SK-N-SH (cell line): ENCODE measurements around the gene HDAC4. TPM values are rescaled to one million over a fixed set of nuclear protein-coding genes. Genes with fewer than 3 reads are reported as not detected.

Experiments
- CTCF ChIA-PET: fragments of 300-600, 350-600 bp; formaldehyde crosslinking; extraction: SDS; loops from one replicate; lab custom pipeline; 2021; lab: Yijun Ruan, JAX
- POLR2A ChIA-PET: fragments of 350-600 bp; sonication (Branson Sonifier 250); formaldehyde crosslinking; extraction: SDS; loops from one replicate; lab custom pipeline; 2020; ENCODE audit warnings: antibody characterized with exemption, inconsistent platforms; lab: Yijun Ruan, JAX
- DNase-seq: peaks from one replicate; pipeline ENCODE4 v3.0.0; 2012
- H2AFZ ChIP-seq: fragments of 200-600 bp; sonication (generic); 2 replicates; pipeline ENCODE4 v1.8.1; 2016; ENCODE audit warnings: antibody characterized with exemption, mild to moderate bottlenecking, low read depth
- H3F3A ChIP-seq: fragments of 200-600 bp; sonication (generic); replicated peaks from 2 replicates; pipeline ENCODE3; 2016; ENCODE audit warnings: antibody characterized with exemption, mild to moderate bottlenecking; ENCODE audit not compliant: insufficient read depth
- H3K27ac ChIP-seq, 2 experiments: fragments of 200-500 bp in 1 of 2; fragments of 200-600 bp in 1 of 2; sonication (Bioruptor generic) in 1 of 2; sonication (generic), shearing (Covaris generic) in 1 of 2; 2 replicates each; pipeline versions ENCODE4 v1.5.1 to v1.6.1; 2014 to 2016; ENCODE audit warnings: low read depth in 2 of 2, inconsistent platforms in 1 of 2, low read length in 1 of 2, mild to moderate bottlenecking in 1 of 2, mixed read lengths in 1 of 2
- H3K27me3 ChIP-seq: fragments of 200-600 bp; sonication (generic), shearing (Covaris generic); 2 replicates; pipeline ENCODE4 v1.6.1; 2016; ENCODE audit warnings: mixed run types; ENCODE audit not compliant: insufficient read depth
- H3K36me3 ChIP-seq, 2 experiments: fragments of 200-500 bp in 1 of 2; fragments of 200-600 bp in 1 of 2; sonication (Bioruptor generic) in 1 of 2; sonication (generic) in 1 of 2; replicated peaks in 1 of 2; 2 replicates each; pipeline versions ENCODE3 to v1.5.1; 2014 to 2016; ENCODE audit warnings: low read length in 1 of 2, mild to moderate bottlenecking in 1 of 2; ENCODE audit not compliant: insufficient read depth in 2 of 2, control insufficient read depth in 1 of 2
- H3K4me1 ChIP-seq, 2 experiments: fragments of 200-500 bp in 1 of 2; fragments of 200-600 bp in 1 of 2; sonication (Bioruptor generic) in 1 of 2; sonication (generic), shearing (Covaris generic) in 1 of 2; 2 replicates each; pipeline versions ENCODE4 v1.5.1 to v1.6.1; 2014 to 2016; ENCODE audit warnings: low read depth in 1 of 2, low read length in 1 of 2, mixed run types in 1 of 2; ENCODE audit not compliant: insufficient read depth in 2 of 2, control insufficient read depth in 1 of 2
- H3K4me2 ChIP-seq: fragments of 200-600 bp; sonication (generic), shearing (Covaris generic); 2 replicates; pipeline ENCODE4 v1.6.1; 2017; ENCODE audit warnings: mixed run types
- H3K4me3 ChIP-seq, 2 experiments: fragments of 200-500 bp in 1 of 2; fragments of 200-600 bp in 1 of 2; sonication (Bioruptor generic) in 1 of 2; sonication (generic), shearing (Covaris generic) in 1 of 2; 2 replicates each; pipeline versions ENCODE4 v1.5.1 to v1.8.1; 2014 to 2016; ENCODE audit warnings: low read depth in 2 of 2, inconsistent platforms in 1 of 2, low read length in 1 of 2, mild to moderate bottlenecking in 1 of 2, mixed read lengths in 1 of 2, moderate library complexity in 1 of 2
- H3K79me2 ChIP-seq: fragments of 200-600 bp; sonication (generic); 2 replicates; pipeline ENCODE4 v1.8.1; 2017; ENCODE audit warnings: mild to moderate bottlenecking; ENCODE audit not compliant: insufficient read depth
- H3K9ac ChIP-seq: fragments of 200-600 bp; sonication (generic); 2 replicates; pipeline ENCODE4 v1.6.1; 2017; ENCODE audit warnings: mixed run types
- H3K9me2 ChIP-seq: fragments of 200-600 bp; sonication (generic); 2 replicates; pipeline ENCODE4 v1.6.1; 2017; ENCODE audit warnings: mixed run types
- H3K9me3 ChIP-seq: fragments of 200-600 bp; sonication (generic); 2 replicates; pipeline ENCODE4 v1.6.1; 2017; ENCODE audit warnings: mixed run types, mild to moderate bottlenecking, moderate library complexity
- H4K20me1 ChIP-seq: fragments of 200-600 bp; sonication (generic); 2 replicates; pipeline ENCODE4 v1.6.1; 2017; ENCODE audit warnings: mild to moderate bottlenecking, mixed run types; ENCODE audit not compliant: insufficient read depth
- CHD2 ChIP-seq: fragments of 150-350 bp; IDR thresholded peaks from 2 replicates; pipeline ENCODE4 v1.6.1; 2018; ENCODE audit warnings: low read length; ENCODE audit not compliant: partially characterized antibody
- EP300 ChIP-seq, 2 experiments: IDR thresholded peaks; 2 replicates each; pipeline versions ENCODE4 v1.4.0 to v1.6.1; 2012; ENCODE audit warnings: borderline replicate concordance in 1 of 2, low read depth in 1 of 2, low read length in 1 of 2
- NFIC ChIP-seq: IDR thresholded peaks from 2 replicates; pipeline ENCODE4 v1.4.0; 2012; ENCODE audit warnings: borderline replicate concordance
- RAD21 ChIP-seq: IDR thresholded peaks from 2 replicates; pipeline ENCODE4 v1.6.1; 2012; ENCODE audit warnings: mild to moderate bottlenecking, low read length
- SIN3A ChIP-seq: IDR thresholded peaks from 2 replicates; pipeline ENCODE4 v1.6.1; 2012; ENCODE audit warnings: low read depth, mild to moderate bottlenecking, low read length, moderate library complexity, borderline replicate concordance
- TAF1 ChIP-seq: IDR thresholded peaks from 2 replicates; pipeline ENCODE4 v1.6.1; 2012; ENCODE audit warnings: low read depth, mild to moderate bottlenecking, low read length, moderate library complexity, borderline replicate concordance
- TCF12 ChIP-seq: IDR thresholded peaks from 2 replicates; pipeline ENCODE4 v1.4.0; 2012
- TEAD4 ChIP-seq: IDR thresholded peaks from 2 replicates; pipeline ENCODE4 v1.4.0; 2012; ENCODE audit warnings: mild to moderate bottlenecking, borderline replicate concordance; ENCODE audit not compliant: insufficient read depth
- whole genome bisulfite sequencing: methylation state at CpG from one replicate; pipeline ENCODE4 v1.1.6; 2017; ENCODE audit warnings: low lambda C conversion rate; 5-methylcytosine and 5-hydroxymethylcytosine counted together
- polyA plus RNA-seq, 3 experiments: library from polyadenylated mRNA; depleted of rRNA; stranded (reverse); fragments of >200 nt; gene quantifications; 2 replicates each; pipeline ENCODE4 v1.2.3, GENCODE V29; 2012
- TF ChIP-seq, protein P1 (sequence below): IDR thresholded peaks from 2 replicates; pipeline ENCODE4 v1.4.0; 2012; ENCODE audit warnings: low read depth, borderline replicate concordance
- TF ChIP-seq, protein P2 (sequence below): fragments of 150-350 bp; IDR thresholded peaks from 2 replicates; pipeline ENCODE4 v1.6.1; 2016; ENCODE audit warnings: mild to moderate bottlenecking, low read depth, low read length
- TF ChIP-seq, protein P3 (sequence below): IDR thresholded peaks from 2 replicates; pipeline ENCODE4; 2012
- TF ChIP-seq, protein P4 (sequence below): fragments of 150-350 bp; IDR thresholded peaks from 2 replicates; pipeline ENCODE4 v1.6.1; 2017; ENCODE audit warnings: antibody characterized with exemption, low read length, low read depth, borderline replicate concordance

Gene HDAC4
- polyA plus RNA-seq, 1 of the 3 experiments (the other 2 are of a cell fraction): 5.5 TPM

DNA sequence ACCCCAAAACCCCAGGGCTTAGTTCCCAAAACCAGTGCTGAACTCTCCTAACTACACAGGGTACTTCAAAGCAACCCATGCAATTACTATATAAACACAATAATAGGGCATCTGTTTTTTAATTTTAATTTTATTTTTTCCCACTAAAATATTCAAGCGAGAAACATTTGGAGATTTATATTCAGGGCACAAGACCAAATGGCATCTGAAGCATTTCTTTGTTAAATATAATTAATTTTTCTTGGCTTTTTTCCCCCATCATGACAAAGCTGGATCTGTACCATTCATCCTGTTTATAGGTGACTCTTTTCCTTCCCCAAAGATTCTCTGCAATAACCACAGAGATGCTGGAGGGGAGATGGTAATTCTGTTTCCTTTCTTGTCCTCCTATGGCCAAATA lies 18.1 kb upstream of the HDAC4 start:
- TF ChIP-seq EP300 (IDR thresholded peaks at IDR 0.05; ENCODE audit: borderline replicate concordance in 1 of 2, low read depth in 1 of 2, low read length in 1 of 2): no peak
- TF ChIP-seq, protein P1, sequence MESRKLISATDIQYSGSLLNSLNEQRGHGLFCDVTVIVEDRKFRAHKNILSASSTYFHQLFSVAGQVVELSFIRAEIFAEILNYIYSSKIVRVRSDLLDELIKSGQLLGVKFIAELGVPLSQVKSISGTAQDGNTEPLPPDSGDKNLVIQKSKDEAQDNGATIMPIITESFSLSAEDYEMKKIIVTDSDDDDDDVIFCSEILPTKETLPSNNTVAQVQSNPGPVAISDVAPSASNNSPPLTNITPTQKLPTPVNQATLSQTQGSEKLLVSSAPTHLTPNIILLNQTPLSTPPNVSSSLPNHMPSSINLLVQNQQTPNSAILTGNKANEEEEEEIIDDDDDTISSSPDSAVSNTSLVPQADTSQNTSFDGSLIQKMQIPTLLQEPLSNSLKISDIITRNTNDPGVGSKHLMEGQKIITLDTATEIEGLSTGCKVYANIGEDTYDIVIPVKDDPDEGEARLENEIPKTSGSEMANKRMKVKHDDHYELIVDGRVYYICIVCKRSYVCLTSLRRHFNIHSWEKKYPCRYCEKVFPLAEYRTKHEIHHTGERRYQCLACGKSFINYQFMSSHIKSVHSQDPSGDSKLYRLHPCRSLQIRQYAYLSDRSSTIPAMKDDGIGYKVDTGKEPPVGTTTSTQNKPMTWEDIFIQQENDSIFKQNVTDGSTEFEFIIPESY: no peak
- TF ChIP-seq, protein P2, sequence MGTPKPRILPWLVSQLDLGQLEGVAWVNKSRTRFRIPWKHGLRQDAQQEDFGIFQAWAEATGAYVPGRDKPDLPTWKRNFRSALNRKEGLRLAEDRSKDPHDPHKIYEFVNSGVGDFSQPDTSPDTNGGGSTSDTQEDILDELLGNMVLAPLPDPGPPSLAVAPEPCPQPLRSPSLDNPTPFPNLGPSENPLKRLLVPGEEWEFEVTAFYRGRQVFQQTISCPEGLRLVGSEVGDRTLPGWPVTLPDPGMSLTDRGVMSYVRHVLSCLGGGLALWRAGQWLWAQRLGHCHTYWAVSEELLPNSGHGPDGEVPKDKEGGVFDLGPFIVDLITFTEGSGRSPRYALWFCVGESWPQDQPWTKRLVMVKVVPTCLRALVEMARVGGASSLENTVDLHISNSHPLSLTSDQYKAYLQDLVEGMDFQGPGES: no peak
- no peak for TF ChIP-seq TAF1
- no peak overlapping the region for H3K4me3 ChIP-seq
- H3K27ac ChIP-seq: no peak overlapping the region; a peak in 1 of 4 replicates
- H3K4me1 ChIP-seq: peaks cover 0 to 4% of the 10 kb centered on the region in 2 experiments; a peak in 1 of 4 replicates
- ChIA-PET CTCF (interaction anchor here (1.4 kb wide), 2 partner anchors 9 to 15 kb away, joined by 3 read pairs; no protein-coding TSS in a partner anchor), POLR2A (no interaction called here)
- no peaks in the 10 kb centered on the region for H3K9me2 ChIP-seq
- WGBS: 54% methylated on average over 1 of the region's 1 CpG
- no peak for DNase-seq
- H3K36me3 ChIP-seq: no peaks in the 10 kb centered on the region
- no peaks in the 10 kb centered on the region for H4K20me1 ChIP-seq
- no peaks in the 10 kb centered on the region for H3K79me2 ChIP-seq
- H3K4me2 ChIP-seq: no peak overlapping the region
- no peak overlapping the region for H3K9ac ChIP-seq
- H3F3A ChIP-seq: no peaks in the 10 kb centered on the region
- H2AFZ ChIP-seq: no peak overlapping the region
- no peaks in the 10 kb centered on the region for H3K9me3 ChIP-seq
- H3K27me3 ChIP-seq: no peaks in the 10 kb centered on the region

DNA sequence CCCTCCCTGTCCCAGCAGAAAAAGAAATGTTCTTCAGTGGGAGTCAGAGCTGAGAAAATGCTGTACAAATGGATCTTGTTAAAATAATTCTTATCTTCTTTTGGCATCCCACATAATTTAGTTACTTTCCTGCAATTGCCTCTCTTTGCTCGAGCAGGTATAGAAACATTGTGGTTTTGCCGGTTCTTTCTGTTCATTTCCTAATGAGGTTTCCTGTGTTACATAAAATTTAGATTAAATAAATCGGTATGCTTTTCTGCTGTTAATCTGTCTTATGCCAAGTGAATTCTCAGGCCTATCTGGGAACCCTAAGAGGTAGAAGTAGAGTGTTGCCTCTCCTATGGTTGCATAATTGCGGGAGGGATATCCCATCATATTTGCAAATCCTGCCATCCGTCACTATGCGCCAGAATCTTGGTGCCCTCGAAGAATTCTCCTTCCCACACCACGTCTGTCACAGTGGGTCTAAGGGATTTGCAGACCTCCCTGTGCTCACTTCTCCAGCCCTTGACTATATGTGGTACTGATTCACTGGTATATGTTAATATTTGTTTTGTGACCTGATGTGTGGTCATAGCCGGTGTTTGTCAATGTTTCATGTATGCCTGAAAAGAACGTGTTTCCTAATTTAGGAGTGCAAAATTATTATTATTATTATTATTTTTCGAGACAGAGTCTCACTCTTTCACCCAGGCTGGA lies 12.2 kb upstream of the HDAC4 start:
- peaks cover 0 to under 1% of the 10 kb centered on the region in 2 experiments; a peak in 1 of 4 replicates for H3K4me1 ChIP-seq
- no peak overlapping the region for H2AFZ ChIP-seq
- H3K9me2 ChIP-seq: no peaks in the 10 kb centered on the region
- H3K4me2 ChIP-seq: no peak overlapping the region
- no peaks in the 10 kb centered on the region for H4K20me1 ChIP-seq
- H3K27ac ChIP-seq: no peak overlapping the region
- WGBS: 41% methylated on average over 11 of the region's 11 CpGs
- H3K4me3 ChIP-seq: no peak overlapping the region
- TF ChIP-seq SIN3A: no peak
- TF ChIP-seq CHD2: no peak
- TF ChIP-seq, protein P3, sequence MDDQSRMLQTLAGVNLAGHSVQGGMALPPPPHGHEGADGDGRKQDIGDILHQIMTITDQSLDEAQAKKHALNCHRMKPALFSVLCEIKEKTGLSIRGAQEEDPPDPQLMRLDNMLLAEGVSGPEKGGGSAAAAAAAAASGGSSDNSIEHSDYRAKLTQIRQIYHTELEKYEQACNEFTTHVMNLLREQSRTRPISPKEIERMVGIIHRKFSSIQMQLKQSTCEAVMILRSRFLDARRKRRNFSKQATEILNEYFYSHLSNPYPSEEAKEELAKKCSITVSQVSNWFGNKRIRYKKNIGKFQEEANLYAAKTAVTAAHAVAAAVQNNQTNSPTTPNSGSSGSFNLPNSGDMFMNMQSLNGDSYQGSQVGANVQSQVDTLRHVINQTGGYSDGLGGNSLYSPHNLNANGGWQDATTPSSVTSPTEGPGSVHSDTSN: no peak
- TF ChIP-seq RAD21: no peak
- no peak for TF ChIP-seq NFIC
- TF ChIP-seq TCF12: no peak
- no peak for TF ChIP-seq TEAD4
- TF ChIP-seq, protein P4, sequence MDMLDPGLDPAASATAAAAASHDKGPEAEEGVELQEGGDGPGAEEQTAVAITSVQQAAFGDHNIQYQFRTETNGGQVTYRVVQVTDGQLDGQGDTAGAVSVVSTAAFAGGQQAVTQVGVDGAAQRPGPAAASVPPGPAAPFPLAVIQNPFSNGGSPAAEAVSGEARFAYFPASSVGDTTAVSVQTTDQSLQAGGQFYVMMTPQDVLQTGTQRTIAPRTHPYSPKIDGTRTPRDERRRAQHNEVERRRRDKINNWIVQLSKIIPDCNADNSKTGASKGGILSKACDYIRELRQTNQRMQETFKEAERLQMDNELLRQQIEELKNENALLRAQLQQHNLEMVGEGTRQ: no peak
- no peak for DNase-seq
- H3K9ac ChIP-seq: no peak overlapping the region
- H3K79me2 ChIP-seq: no peaks in the 10 kb centered on the region
- ChIA-PET POLR2A (no interaction called here), CTCF (interaction anchor here (0.9 to 1.0 kb wide), 2 partner anchors 13 to 214 kb away, joined by 3 to 4 read pairs; no protein-coding TSS in a partner anchor)
- H3K27me3 ChIP-seq: no peaks in the 10 kb centered on the region
- H3K36me3 ChIP-seq: no peaks in the 10 kb centered on the region
- H3K9me3 ChIP-seq: no peaks in the 10 kb centered on the region
- no peaks in the 10 kb centered on the region for H3F3A ChIP-seq
